GM21447 (cell line): ENCODE data around the gene C1orf35.

Source experiments
- ATAC-seq: cut with Tn5 transposase; IDR thresholded peaks from one replicate; pipeline ENCODE4 v1.9.1; 2021; ENCODE audit not compliant: unreplicated experiment

The C1orf35 gene

GRCh38 chr1:228109962-228110488 lies 6.9 kb upstream of the C1orf35 start:
- ATAC-seq: no peak

- peak; percentile 88 for ATAC-seq
Observed at GRCh38 chr1:228109073-228109961, 6.2 kb upstream of the C1orf35 start, which contains the start of gene MRPL55. Gene MRPL55, minus strand, starts transcription at chr1:228109299. Its CDS starts 1,039 bp downstream, at chr1:228108260.

DNA sequence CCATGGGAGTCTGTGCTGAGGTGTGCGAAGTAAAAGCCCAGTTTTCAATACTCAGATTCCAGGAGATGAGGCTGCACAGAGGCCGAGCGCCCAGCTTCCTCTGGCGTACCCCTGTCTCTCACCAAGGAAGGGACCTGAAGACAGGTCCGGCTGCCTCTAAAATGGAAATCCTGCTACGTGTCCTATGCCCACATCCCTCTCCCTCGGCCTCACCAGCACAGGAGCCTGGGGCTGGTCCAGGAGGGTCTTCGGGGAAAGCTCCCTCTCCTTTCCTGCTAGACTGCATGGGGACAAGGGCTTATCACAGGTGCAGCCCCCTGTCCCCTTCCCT lies 5.6 kb upstream of the C1orf35 start:
- peak; percentile 9 for ATAC-seq

GRCh38 chr1:228108055-228108690 lies 5.0 kb upstream of the C1orf35 start:
- no peak for ATAC-seq

GRCh38 chr1:228107636-228108035 lies 4.5 kb upstream of the C1orf35 start:
- no peak for ATAC-seq

- no peak for ATAC-seq
Observed at GRCh38 chr1:228106800-228107054, 3.6 kb upstream of the C1orf35 start.

GRCh38 chr1:228105996-228106799 lies 3.1 kb upstream of the C1orf35 start:
- no peak for ATAC-seq

DNA sequence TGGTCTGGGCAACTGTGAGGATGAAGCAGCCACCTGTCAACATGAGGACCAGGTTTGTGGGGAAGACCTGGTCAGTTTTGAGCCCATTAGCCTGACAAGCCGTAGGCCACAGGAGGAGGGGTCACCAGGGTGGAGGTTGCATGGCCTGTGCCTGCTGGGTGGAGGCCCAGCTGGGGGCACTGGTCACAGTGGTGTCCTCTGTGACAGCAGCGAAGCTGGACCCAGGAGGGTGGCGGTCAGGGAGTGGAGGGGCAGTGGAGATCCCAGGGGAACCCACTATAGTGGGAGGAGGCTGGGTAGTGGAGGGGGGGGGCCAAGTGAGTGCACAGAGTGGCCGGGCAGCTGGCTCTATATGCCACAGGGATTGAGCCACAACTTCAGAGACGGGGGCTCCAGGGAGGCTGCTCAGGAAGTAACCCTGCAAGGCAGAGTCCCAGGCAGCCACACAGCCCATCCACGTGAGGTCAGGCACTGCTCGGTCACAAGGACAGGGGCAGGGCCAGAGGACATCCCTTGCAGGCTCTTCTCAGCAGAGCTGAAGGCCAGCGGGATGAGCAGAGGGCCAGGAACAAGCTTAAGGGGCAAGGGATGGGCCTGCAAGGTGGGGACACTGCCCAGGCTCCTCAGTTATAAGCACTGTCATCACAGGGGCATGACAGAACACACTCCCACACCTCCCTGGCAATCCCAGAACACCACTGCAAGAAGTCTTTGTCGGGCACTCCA lies 2.3 kb upstream of the C1orf35 start:
- ATAC-seq: no peak

GRCh38 chr1:228104526-228105269 lies 1.6 kb upstream of the C1orf35 start:
- ATAC-seq: no peak

DNA sequence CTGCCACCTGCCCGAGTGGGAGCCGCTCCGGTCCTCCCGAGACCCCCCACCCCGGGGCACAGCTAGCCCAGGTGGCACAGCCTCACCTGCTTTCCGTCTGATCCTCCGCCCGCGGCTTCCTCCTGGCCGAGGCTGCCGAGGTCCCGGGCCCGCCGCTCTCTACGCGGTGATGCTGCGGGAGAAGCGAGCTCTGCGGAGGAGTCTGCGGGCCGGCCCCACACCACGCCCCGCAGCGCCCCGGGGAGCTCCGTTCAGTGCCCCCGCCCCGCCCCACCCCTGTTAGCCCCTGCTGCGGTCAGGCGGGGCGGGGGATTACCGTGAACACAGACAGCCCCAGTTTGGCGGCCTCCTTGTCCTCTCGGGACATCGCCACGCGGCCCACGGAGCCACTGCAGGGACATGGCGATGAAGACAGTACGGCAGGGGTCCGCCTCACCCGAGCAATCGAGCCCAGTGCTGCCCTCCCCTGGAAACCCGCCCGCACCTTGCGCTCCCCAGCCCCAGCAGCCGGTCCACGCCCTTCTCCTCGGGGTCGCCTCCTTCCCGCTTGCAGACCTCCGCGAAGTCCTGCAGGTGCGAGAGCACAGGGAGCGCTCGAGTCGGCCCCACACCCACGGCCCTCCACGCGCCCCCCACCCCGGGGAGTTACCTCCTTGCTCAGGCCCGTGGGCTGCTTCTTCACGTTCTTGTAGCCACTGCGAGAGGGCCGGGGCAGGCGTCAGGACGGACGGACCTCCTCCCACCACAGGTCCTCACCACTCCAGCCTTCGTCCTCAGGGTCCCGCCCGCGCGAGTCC lies 933 bp downstream of the C1orf35 start:
- peak; percentile 29 for ATAC-seq

DNA sequence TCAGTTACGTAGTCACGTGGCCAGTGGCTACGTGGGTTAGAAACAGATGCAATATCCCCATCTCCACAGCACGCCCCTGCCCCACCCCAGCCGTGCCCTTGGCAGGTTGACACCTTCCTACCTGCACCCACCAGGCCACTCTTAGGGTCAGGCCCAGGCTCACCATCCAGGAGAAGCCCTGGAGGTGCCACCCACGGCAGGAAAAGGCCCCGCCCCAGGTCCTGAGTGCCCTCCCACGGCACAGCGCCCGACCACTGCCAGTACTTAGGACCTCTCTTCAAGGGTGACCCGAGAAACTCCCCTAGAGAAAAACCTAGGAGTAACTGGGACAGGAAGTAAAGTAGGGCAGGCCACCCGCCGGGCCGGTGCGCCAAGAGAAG lies 1.5 kb downstream of the C1orf35 start:
- no peak for ATAC-seq

- no peak for ATAC-seq
Observed at GRCh38 chr1:228100822-228101613, 2.1 kb downstream of the C1orf35 start.

GRCh38 chr1:228099331-228099732 lies 3.8 kb downstream of the C1orf35 start:
- no peak for ATAC-seq

- no peak for ATAC-seq
Observed at GRCh38 chr1:228098323-228098931, 4.7 kb downstream of the C1orf35 start.

DNA sequence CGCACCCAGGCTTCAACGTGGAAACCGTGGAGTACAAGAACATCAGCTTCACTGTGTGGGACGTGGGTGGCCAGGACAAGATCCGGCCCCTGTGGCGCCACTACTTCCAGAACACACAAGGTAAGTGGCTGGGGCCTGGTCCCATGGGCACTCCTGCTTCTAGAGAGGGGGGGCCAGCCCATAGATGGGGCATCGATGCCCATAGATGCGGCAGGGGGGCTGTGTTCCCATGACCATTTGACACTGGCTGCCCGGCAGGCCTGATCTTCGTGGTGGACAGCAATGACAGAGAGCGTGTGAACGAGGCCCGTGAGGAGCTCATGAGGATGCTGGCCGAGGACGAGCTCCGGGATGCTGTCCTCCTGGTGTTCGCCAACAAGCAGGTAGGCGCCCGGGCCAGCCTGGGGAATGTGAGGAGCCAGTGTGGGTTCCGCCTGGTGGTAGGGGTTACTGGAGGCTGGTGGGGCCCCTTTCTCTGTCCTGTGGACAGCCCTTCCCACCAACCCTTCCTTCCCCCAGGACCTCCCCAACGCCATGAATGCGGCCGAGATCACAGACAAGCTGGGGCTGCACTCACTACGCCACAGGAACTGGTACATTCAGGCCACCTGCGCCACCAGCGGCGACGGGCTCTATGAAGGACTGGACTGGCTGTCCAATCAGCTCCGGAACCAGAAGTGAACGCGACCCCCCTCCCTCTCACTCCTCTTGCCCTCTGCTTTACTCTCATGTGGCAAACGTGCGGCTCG lies 5.6 kb downstream of the C1orf35 start:
- ATAC-seq: no peak

- ATAC-seq: no peak
Observed at GRCh38 chr1:228096416-228097332, 6.5 kb downstream of the C1orf35 start.

- ATAC-seq: no peak
Observed at GRCh38 chr1:228095938-228096337, 7.2 kb downstream of the C1orf35 start.
